K562 (cell line): ENCODE results near the gene HSPB2. TPM values are rescaled to one million over a fixed set of nuclear protein-coding genes. Genes with fewer than 3 reads are reported as not detected.

Experiments
- ATF2 ChIP-seq: sonication (generic); formaldehyde crosslinking; IDR thresholded peaks from 2 replicates; pipeline ENCODE4 v1.8.1; 2022; ENCODE audit warnings: missing genetic modification reagents
- ATF4 ChIP-seq: fragments of 450-650 bp; formaldehyde crosslinking; IDR thresholded peaks from 2 replicates; pipeline ENCODE4 v1.4.0; 2022; ENCODE audit warnings: mild to moderate bottlenecking, moderate library complexity
- CCAR2 ChIP-seq: fragments of 200-400 bp; formaldehyde crosslinking; IDR thresholded peaks from 2 replicates; pipeline ENCODE4 v1.6.1; 2017; ENCODE audit warnings: mild to moderate bottlenecking, low read depth, low read length
- CREB3 ChIP-seq: fragments of 450-650 bp; conservative IDR thresholded peaks from 2 replicates; pipeline ENCODE4 v1.6.1; 2016; ENCODE audit warnings: missing genetic modification characterization, low read depth, mild to moderate bottlenecking, missing compliant biosample characterization, moderate library complexity
- CTCF ChIP-seq, 3 experiments: IDR thresholded peaks in 2 of 3; conservative IDR thresholded peaks in 1 of 3; 2 replicates each; pipeline ENCODE4 v1.5.1; 2011 to 2012; ENCODE audit warnings: low read length in 3 of 3, mild to moderate bottlenecking in 3 of 3, control low read depth in 2 of 3, improper control_type of control experiment in 1 of 3, inconsistent platforms in 1 of 3, low read depth in 1 of 3, mixed read lengths in 1 of 3, moderate library complexity in 1 of 3; ENCODE audit not compliant: insufficient read depth in 2 of 3
- FOXP1 ChIP-seq: sonication (generic); formaldehyde crosslinking; IDR thresholded peaks from 2 replicates; pipeline ENCODE4 v1.8.0; 2022; ENCODE audit warnings: mild to moderate bottlenecking, missing genetic modification reagents
- MLLT1 ChIP-seq, 2 experiments: fragments of 450-650 bp; IDR thresholded peaks; 2 replicates each; pipeline ENCODE4 v1.6.1; 2016
- MTF1 ChIP-seq: fragments of 250-450 bp; sonication (Bioruptor Pico); IDR thresholded peaks from 2 replicates; pipeline ENCODE4 v1.9.0; 2021; ENCODE audit warnings: moderate library complexity, mild to moderate bottlenecking, inconsistent platforms, borderline replicate concordance
- SP1 ChIP-seq: sonication (generic); formaldehyde crosslinking; IDR thresholded peaks from 2 replicates; pipeline ENCODE4 v1.8.1; 2022; ENCODE audit warnings: mild to moderate bottlenecking, missing genetic modification reagents
- TAF9B ChIP-seq: fragments of 450-650 bp; IDR thresholded peaks from 2 replicates; pipeline ENCODE4 v1.6.1; 2018; ENCODE audit warnings: mild to moderate bottlenecking; ENCODE audit not compliant: partially characterized antibody
- XRCC4 ChIP-seq: IDR thresholded peaks from one replicate; pipeline ENCODE4 v1.6.1; 2011; ENCODE audit not compliant: insufficient read depth, insufficient read length; ENCODE audit errors: extremely low read depth
- ZBED1 ChIP-seq: IDR thresholded peaks from 2 replicates; pipeline ENCODE4 v1.6.1; 2014
- ZNF274 ChIP-seq: IDR thresholded peaks from 2 replicates; pipeline ENCODE4 v1.6.1; 2011; ENCODE audit warnings: low read depth, mild to moderate bottlenecking, low read length, moderate library complexity, borderline replicate concordance
- ZNF395 ChIP-seq: fragments of 200-800 bp; sonication (Bioruptor generic); IDR thresholded peaks from 2 replicates; pipeline ENCODE4 v1.6.1; 2017; ENCODE audit warnings: missing genetic modification characterization, missing compliant biosample characterization
- ZNF699 ChIP-seq: fragments of 250-450 bp; sonication (Bioruptor Pico); IDR thresholded peaks from 2 replicates; pipeline ENCODE4 v1.8.0; 2021; ENCODE audit warnings: mild to moderate bottlenecking, moderate library complexity; ENCODE audit not compliant: insufficient replicate concordance
- polyA plus RNA-seq, 8 experiments: library from polyadenylated mRNA; depleted of rRNA in 4 of 8; stranded (reverse) in 5 of 8; unstranded in 3 of 8; fragments of >200 nt; fragmentation: Nextera tagmentation in 2 of 8; fragmentation: Illumina TruSeq in 1 of 8; extraction: Ambion mirVana in 2 of 8; extraction: Trizol in 1 of 8; gene quantifications; 2 replicates each; pipeline versions ENCODE4 v1.2.1 to v1.2.3, GENCODE V29; 2011 to 2014; ENCODE audit warnings: inconsistent platforms in 1 of 8, missing spikeins in 1 of 8
- total RNA-seq, 7 experiments: library from RNA; depleted of rRNA in 6 of 7; stranded (reverse); fragments of >200 nt in 6 of 7; fragmentation: Illumina TruSeq in 2 of 7; extraction: Trizol in 2 of 7; gene quantifications; 2 replicates each; pipeline versions ENCODE4 v1.2.1 to v1.2.3, GENCODE V29; 2011 to 2021; ENCODE audit warnings: low replicate concordance in 1 of 7
- TF ChIP-seq, protein P1 (sequence below): sonication (generic); formaldehyde crosslinking; IDR thresholded peaks from 2 replicates; pipeline ENCODE4 v1.5.0; 2020; ENCODE audit warnings: missing genetic modification reagents

HSPB2 gene
- total and polyA plus RNA-seq, 9 of the 15 experiments (the other 6 are each of a cell fraction or from before 2014, with no cell fraction given): 0.06 to 0.35 (median 0.11) TPM; not detected in 5

DNA sequence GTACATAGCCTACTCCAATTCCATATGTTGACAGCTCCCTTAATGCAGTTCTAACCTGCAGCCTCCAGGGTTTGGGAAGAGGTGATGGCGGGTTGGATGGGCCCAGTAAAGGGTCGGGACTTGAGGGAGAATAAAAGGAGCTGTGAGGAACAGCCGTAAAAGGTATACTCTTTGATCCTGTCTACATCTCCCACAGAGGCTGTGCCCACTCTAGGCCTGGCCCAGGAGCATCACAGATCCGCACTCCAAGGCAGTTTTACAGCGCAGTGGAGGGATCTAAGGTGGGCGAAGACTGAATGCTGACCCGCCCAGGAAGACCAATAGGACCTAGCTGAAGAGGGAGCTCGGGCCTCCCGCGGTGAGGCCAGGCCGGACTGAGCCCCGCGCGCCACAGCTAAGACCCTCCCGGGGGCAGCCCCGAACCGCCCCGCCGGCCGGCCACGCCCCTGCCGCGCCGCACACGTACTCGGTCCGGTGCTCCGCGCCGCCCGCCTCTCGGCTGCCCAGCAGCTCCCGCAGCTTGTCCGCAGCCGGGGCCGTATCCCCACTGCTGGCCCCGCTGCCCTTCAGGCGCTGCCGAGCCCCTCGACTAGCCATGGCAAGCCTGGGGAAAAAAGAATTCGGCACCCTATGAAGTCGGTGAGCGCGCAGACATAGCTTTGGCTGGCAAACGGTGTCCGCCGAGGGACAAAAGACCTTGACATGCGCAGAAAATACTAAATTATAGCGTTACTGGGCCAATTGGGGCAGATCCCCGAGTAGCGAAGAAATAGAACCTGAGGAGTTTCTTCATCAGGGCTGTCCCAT, 41.4 kb upstream of the HSPB2 start, which contains the start of gene ALG9 (continued):
- no peak for TF ChIP-seq ZNF395 (CRISPR knock-in tag)
- TF ChIP-seq XRCC4: no peak
- no peak for TF ChIP-seq TAF9B
- TF ChIP-seq ZNF274: no peak
- TF ChIP-seq MLLT1 (IDR thresholded peaks at IDR 0.05): peak in 1 of 2 experiments; percentile 9; a peak in 1 of 4 replicates
- no peak for TF ChIP-seq MTF1 (CRISPR knock-in tag)
- TF ChIP-seq, protein P1, sequence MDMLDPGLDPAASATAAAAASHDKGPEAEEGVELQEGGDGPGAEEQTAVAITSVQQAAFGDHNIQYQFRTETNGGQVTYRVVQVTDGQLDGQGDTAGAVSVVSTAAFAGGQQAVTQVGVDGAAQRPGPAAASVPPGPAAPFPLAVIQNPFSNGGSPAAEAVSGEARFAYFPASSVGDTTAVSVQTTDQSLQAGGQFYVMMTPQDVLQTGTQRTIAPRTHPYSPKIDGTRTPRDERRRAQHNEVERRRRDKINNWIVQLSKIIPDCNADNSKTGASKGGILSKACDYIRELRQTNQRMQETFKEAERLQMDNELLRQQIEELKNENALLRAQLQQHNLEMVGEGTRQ (CRISPR knock-in tag): no peak
- TF ChIP-seq ZNF699: no peak
- no peak for TF ChIP-seq ATF4 (CRISPR knock-in tag)
- TF ChIP-seq SP1 (CRISPR knock-in tag): no peak
- peak; percentile 75; the same call in 1 of the 2 replicates for TF ChIP-seq FOXP1 (CRISPR knock-in tag)
- peak; percentile 24 to 60 (median 32); a peak in 3 of 6 replicates for TF ChIP-seq CTCF (IDR thresholded peaks at IDR 0.05 in 2 of 3, conservative IDR thresholded peaks at IDR 0.05 in 1 of 3; ENCODE audit: insufficient read depth in 2 of 3, low read depth in 1 of 3, low read length in 3 of 3)
- TF ChIP-seq CREB3 (tag): no peak
- no peak for TF ChIP-seq CCAR2
- TF ChIP-seq ATF2 (CRISPR knock-in tag): no peak
- no peak for TF ChIP-seq ZBED1
